Superior temporal gyrus (tissue), 1 donor: ENCODE measurements around the gene SLC17A6.

Source experiments
- DNase-seq: peaks from one replicate; pipeline ENCODE4 v3.0.0-alpha.2; 2016; ENCODE audit errors: extremely low spot score

Gene SLC17A6

GRCh38 chr11:22389526-22390282 lies 51.5 kb downstream of the SLC17A6 start:
- DNase-seq = no peak

- DNase-seq = no peak
These were observed 52.1 kb downstream of the SLC17A6 start for GRCh38 chr11:22390283-22390655.

- DNase-seq = no peak
These were observed 54.4 kb downstream of the SLC17A6 start for GRCh38 chr11:22392561-22392960.

GRCh38 chr11:22405377-22405776 lies 67.2 kb downstream of the SLC17A6 start:
- no peak for DNase-seq

- no peak for DNase-seq
These were observed 69.1 kb downstream of the SLC17A6 start for GRCh38 chr11:22407267-22407666.

- no peak for DNase-seq
These were observed 69.7 kb downstream of the SLC17A6 start for GRCh38 chr11:22407921-22408320.

GRCh38 chr11:22415476-22415875 lies 77.3 kb downstream of the SLC17A6 start:
- DNase-seq = no peak

- DNase-seq = no peak
These were observed 78.3 kb downstream of the SLC17A6 start for GRCh38 chr11:22416462-22416861.

GRCh38 chr11:22426915-22427314 lies 88.7 kb downstream of the SLC17A6 start:
- DNase-seq = no peak
